ENCODE measurements around the gene ABHD2.

DNA sequence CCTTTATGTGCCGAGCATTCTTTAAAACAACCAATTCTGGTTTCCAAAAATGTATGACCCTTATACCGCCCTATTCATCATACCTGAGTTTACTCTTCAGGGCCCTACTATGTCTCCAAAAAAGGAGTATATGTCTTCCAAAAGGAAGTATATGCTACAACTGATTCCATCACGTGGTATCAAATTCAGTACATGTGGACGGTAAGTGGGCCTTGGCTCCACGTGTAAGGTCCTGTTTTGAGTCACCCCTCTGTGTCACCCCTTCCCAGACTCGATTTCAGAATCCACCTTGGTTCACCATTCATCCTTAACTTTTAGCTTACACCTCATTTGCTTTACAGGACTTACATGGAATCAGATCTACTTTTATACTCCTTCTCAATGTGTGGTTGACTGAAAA is 37.8 kb downstream of the ABHD2 start:
- TF ChIP-seq GATA3 (IDR thresholded peaks at IDR 0.05; ENCODE audit: low read depth, low read length) (no peak), GATA2 (IDR thresholded peaks at IDR 0.05; ENCODE audit: low read depth, low read length) (no peak)
